ENCODE data around the gene GSKIP.
A peak's percentile ranks its signal among the peaks of the same experiment; 100 is the strongest.

GSKIP gene

GRCh38 chr14:96391293-96392118 is 28.2 kb downstream of the GSKIP start (continued):
- TF ChIP-seq ZNF169 (tag by site-specific recombination; IDR thresholded peaks at IDR 0.05) = no peak
- TF ChIP-seq ZBTB44 (tag by site-specific recombination; IDR thresholded peaks at IDR 0.05) = 0 out of 2 replicates have a peak, but pooled peaks have one; percentile 18
- TF ChIP-seq ZBTB49 (tag by site-specific recombination; IDR thresholded peaks at IDR 0.05; ENCODE audit: low read depth) = no peak
- no peak for TF ChIP-seq ZNF416 (tag by site-specific recombination; IDR thresholded peaks at IDR 0.05)
- TF ChIP-seq ZFP69B (tag by site-specific recombination; IDR thresholded peaks at IDR 0.05) = no peak
- no peak for TF ChIP-seq ZNF18 (tag by site-specific recombination; IDR thresholded peaks at IDR 0.05)
- TF ChIP-seq TCF7L2 (IDR thresholded peaks at IDR 0.05; ENCODE audit: borderline replicate concordance, low read depth, low read length) = no peak
- TF ChIP-seq BCL6B (tag by site-specific recombination; IDR thresholded peaks at IDR 0.05) = no peak
- TF ChIP-seq ZNF121 (tag by site-specific recombination; IDR thresholded peaks at IDR 0.05) = no peak
- no peak for TF ChIP-seq ZNF274 (IDR thresholded peaks at IDR 0.05; ENCODE audit: low read length)
- no peak for TF ChIP-seq ZNF274 (tag by site-specific recombination; IDR thresholded peaks at IDR 0.05; ENCODE audit: borderline replicate concordance)
- no peak for TF ChIP-seq PRDM4 (tag by site-specific recombination; IDR thresholded peaks at IDR 0.05)
- TF ChIP-seq ZNF596 (tag by site-specific recombination; IDR thresholded peaks at IDR 0.05) = no peak
- TF ChIP-seq ZNF24 (tag by site-specific recombination; IDR thresholded peaks at IDR 0.05) = 0 out of 2 replicates have a peak, but pooled peaks have one; percentile 42
- TF ChIP-seq AEBP2 (tag by site-specific recombination; IDR thresholded peaks at IDR 0.05; ENCODE audit: borderline replicate concordance) = no peak
- TF ChIP-seq ZSCAN16 (tag by site-specific recombination; IDR thresholded peaks at IDR 0.05) = no peak
- peak; percentile 42 for TF ChIP-seq ZBTB11 (tag by site-specific recombination; conservative IDR thresholded peaks at IDR 0.05; ENCODE audit: low read depth)
- TF ChIP-seq KLF16 (tag by site-specific recombination; IDR thresholded peaks at IDR 0.05) = peak; percentile 19; the same call in 1 of the 2 replicates
- no peak for TF ChIP-seq ZNF132 (tag by site-specific recombination; IDR thresholded peaks at IDR 0.05; ENCODE audit: borderline replicate concordance)
- TF ChIP-seq GLI2 (tag by site-specific recombination; IDR thresholded peaks at IDR 0.05; ENCODE audit: borderline replicate concordance, low read depth) = no peak
- TF ChIP-seq ZNF654 (tag by site-specific recombination; IDR thresholded peaks at IDR 0.05; ENCODE audit: low read depth) = no peak
- TF ChIP-seq ZNF791 (tag by site-specific recombination; IDR thresholded peaks at IDR 0.05) = no peak
- TF ChIP-seq HOXD13 (CRISPR knock-in tag; IDR thresholded peaks at IDR 0.05; ENCODE audit: borderline replicate concordance) = no peak
